OCI-LY7 (cell line): ENCODE data around the gene NFATC2IP.

Experiments used
- CTCF ChIP-seq: fragments of 200-600 bp; sonication (generic); conservative IDR thresholded peaks from 2 replicates; pipeline ENCODE4 v1.5.1; 2014; ENCODE audit warnings: mild to moderate bottlenecking, antibody characterized with exemption, low read length, moderate library complexity, mixed read lengths
- EZH2phosphoT487 ChIP-seq: fragments of 200-600 bp; sonication (generic); IDR thresholded peaks from 2 replicates; pipeline ENCODE4 v1.6.1; 2018; ENCODE audit warnings: low read depth, borderline replicate concordance, mild to moderate bottlenecking, mixed run types, antibody characterized with exemption, low read length, moderate library complexity, mixed read lengths

- TF ChIP-seq CTCF (no peak), EZH2phosphoT487 (no peak)
Measured at GRCh38 chr16:28924762-28925385, 25.9 kb upstream of the NFATC2IP start, which contains the start of gene RABEP2.
